ENCODE measurements around the gene SNX9.

Gene SNX9

GRCh38 chr6:157990321-157991066 is 167.4 kb downstream of the SNX9 start:
- H3K27ac ChIP-seq: peak overlapping the region; percentile 77
- TF ChIP-seq CTCF (conservative IDR thresholded peaks at IDR 0.05) (no peak), ZFX (IDR thresholded peaks at IDR 0.05) (no peak)

- no peak for TF ChIP-seq CTCF (conservative IDR thresholded peaks at IDR 0.05)
- no peak for TF ChIP-seq ZFX (IDR thresholded peaks at IDR 0.05)
- peak overlapping the region; percentile 77 for H3K27ac ChIP-seq
Observed at GRCh38 chr6:157991067-157991432, 168.0 kb downstream of the SNX9 start.

GRCh38 chr6:157993076-157993475 is 170.0 kb downstream of the SNX9 start:
- TF ChIP-seq ZFX (IDR thresholded peaks at IDR 0.05): no peak
- TF ChIP-seq CTCF (conservative IDR thresholded peaks at IDR 0.05): no peak
- H3K27ac ChIP-seq: no peak overlapping the region

GRCh38 chr6:157994125-157994795 is 171.2 kb downstream of the SNX9 start:
- no peak overlapping the region for H3K27ac ChIP-seq
- no peak for TF ChIP-seq CTCF (conservative IDR thresholded peaks at IDR 0.05)
- no peak for TF ChIP-seq ZFX (IDR thresholded peaks at IDR 0.05)
